Inferior parietal cortex (tissue), 1 donor: ENCODE results near the gene DUOXA2.

Experiments
- DNase-seq: peaks from one replicate; pipeline ENCODE4 v3.0.0-alpha.2; 2016; ENCODE audit errors: extremely low spot score

The DUOXA2 gene

GRCh38 chr15:45116482-45117307 lies 2.6 kb downstream of the DUOXA2 start:
- DNase-seq = no peak

GRCh38 chr15:45117308-45118130 lies 3.4 kb downstream of the DUOXA2 start:
- DNase-seq = no peak

- DNase-seq = peak; percentile 94
Measured at GRCh38 chr15:45118131-45118588, 4.0 kb downstream of the DUOXA2 start.

GRCh38 chr15:45118996-45119395 lies 4.9 kb downstream of the DUOXA2 start:
- no peak for DNase-seq

- no peak for DNase-seq
Measured at GRCh38 chr15:45120081-45120972, 6.2 kb downstream of the DUOXA2 start.

- DNase-seq = no peak
Measured at GRCh38 chr15:45121020-45121419, 6.9 kb downstream of the DUOXA2 start.

- no peak for DNase-seq
Measured at GRCh38 chr15:45121706-45122417, 7.7 kb downstream of the DUOXA2 start.

GRCh38 chr15:45122719-45123118 lies 8.6 kb downstream of the DUOXA2 start:
- no peak for DNase-seq

GRCh38 chr15:45123397-45123796 lies 9.3 kb downstream of the DUOXA2 start:
- no peak for DNase-seq

- DNase-seq = peak; percentile 10
Measured at GRCh38 chr15:45126535-45127158, 12.5 kb downstream of the DUOXA2 start.

GRCh38 chr15:45128971-45129639 lies 15.0 kb downstream of the DUOXA2 start:
- no peak for DNase-seq

- DNase-seq = no peak
Measured at GRCh38 chr15:45129651-45130129, 15.6 kb downstream of the DUOXA2 start, which contains the start of the genes DUOX1 and DUOXA1. DUOX1 (plus strand) TSS chr15:45129994; CDS start chr15:45131967, 1,973 bp downstream. DUOXA1 (minus strand) TSS chr15:45129879; CDS start chr15:45123014, 6,865 bp downstream.

GRCh38 chr15:45130291-45131000 lies 16.3 kb downstream of the DUOXA2 start:
- DNase-seq = no peak

- DNase-seq = no peak
Measured at GRCh38 chr15:45131510-45131909, 17.4 kb downstream of the DUOXA2 start.

GRCh38 chr15:45132844-45133560 lies 18.9 kb downstream of the DUOXA2 start:
- DNase-seq = no peak

GRCh38 chr15:45133561-45133920 lies 19.4 kb downstream of the DUOXA2 start:
- DNase-seq = no peak

- DNase-seq = no peak
Measured at GRCh38 chr15:45134046-45134445, 19.9 kb downstream of the DUOXA2 start.
